NB4 (cell line): ENCODE data around the gene STAB2.

Experiments used
- DNase-seq: peaks from one replicate; pipeline ENCODE4 v3.0.0; 2010; ENCODE audit warnings: low read depth
- H3K4me3 ChIP-seq: one replicate; pipeline ENCODE4 v1.5.1; 2011; ENCODE audit warnings: mild to moderate bottlenecking, low read depth, low read length, moderate library complexity
- MYC ChIP-seq: IDR thresholded peaks from 2 replicates; pipeline ENCODE4 v1.6.1; 2011; ENCODE audit warnings: low read depth, low read length
- POLR2A ChIP-seq: IDR thresholded peaks from 2 replicates; pipeline ENCODE4 v1.6.1; 2011; ENCODE audit warnings: mild to moderate bottlenecking; ENCODE audit not compliant: insufficient read length; ENCODE audit errors: extremely low read depth
- TF ChIP-seq, protein P1 (sequence below): IDR thresholded peaks from 2 replicates; pipeline ENCODE4 v1.6.1; 2011; ENCODE audit warnings: low read depth, low read length
- TF ChIP-seq, protein P2 (sequence below): IDR thresholded peaks from one replicate; pipeline ENCODE4 v1.5.1; 2012; ENCODE audit warnings: low read depth, low read length

Gene STAB2

DNA sequence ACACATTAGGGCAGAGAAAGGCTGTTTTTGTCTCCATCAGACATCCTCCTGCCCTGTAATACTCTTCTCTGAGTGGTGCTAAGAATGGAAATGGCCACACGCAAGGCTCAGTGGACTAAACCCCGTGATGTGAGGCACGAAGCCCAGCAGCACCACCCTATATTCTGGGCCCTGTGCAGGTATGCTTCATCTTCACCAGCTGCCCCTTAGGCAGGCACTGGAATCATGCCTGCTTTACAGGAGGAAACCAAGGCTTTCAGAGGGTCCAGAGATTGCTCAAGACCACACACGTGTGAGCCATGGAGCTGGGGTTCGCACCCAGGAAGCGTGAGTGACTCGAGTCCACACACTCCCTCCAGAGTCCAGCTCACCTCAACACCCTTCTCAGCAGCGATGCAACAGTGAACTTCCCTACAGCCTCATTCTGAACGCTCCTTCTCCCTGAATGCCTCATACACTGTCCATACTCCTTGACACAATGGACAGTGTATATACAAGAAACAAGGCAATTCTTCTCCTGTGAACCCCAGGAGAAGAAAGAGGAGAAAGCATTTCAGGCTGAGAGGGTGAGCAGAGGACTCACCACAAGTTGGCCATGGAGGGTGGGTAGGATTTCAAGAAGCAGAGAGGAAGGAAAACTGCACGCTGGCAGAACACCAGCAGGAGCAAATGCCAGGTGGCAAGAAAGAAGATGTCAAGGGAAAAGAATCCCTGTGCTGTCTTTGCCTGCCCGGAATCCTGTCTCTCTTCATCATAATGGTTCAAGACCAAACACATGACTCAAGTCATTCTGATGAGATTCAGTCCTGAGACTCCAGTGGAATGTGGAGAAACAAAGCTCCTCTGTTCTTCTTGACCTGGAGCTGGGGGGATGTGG, 214.9 kb downstream of the STAB2 start:
- DNase-seq = peak; percentile 65
- no peak overlapping the region for H3K4me3 ChIP-seq
- TF ChIP-seq, protein P1, sequence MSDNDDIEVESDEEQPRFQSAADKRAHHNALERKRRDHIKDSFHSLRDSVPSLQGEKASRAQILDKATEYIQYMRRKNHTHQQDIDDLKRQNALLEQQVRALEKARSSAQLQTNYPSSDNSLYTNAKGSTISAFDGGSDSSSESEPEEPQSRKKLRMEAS = no peak
- TF ChIP-seq, protein P2, sequence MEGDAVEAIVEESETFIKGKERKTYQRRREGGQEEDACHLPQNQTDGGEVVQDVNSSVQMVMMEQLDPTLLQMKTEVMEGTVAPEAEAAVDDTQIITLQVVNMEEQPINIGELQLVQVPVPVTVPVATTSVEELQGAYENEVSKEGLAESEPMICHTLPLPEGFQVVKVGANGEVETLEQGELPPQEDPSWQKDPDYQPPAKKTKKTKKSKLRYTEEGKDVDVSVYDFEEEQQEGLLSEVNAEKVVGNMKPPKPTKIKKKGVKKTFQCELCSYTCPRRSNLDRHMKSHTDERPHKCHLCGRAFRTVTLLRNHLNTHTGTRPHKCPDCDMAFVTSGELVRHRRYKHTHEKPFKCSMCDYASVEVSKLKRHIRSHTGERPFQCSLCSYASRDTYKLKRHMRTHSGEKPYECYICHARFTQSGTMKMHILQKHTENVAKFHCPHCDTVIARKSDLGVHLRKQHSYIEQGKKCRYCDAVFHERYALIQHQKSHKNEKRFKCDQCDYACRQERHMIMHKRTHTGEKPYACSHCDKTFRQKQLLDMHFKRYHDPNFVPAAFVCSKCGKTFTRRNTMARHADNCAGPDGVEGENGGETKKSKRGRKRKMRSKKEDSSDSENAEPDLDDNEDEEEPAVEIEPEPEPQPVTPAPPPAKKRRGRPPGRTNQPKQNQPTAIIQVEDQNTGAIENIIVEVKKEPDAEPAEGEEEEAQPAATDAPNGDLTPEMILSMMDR = no peak

DNA sequence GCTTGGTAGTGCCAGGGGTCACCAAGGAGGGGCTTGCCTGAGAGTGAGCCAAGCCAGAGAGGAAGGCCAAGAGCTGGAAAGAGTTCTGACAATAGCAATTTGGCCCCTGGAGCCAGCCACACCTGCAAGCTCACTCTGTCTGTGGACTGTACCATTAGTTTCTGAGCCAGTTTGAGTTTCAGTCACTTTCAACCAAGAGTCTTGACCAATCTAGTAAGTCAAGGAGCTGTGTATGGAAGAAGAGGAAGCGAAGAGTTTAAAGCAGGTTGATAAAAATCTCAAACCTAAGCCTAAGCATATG, 215.5 kb downstream of the STAB2 start:
- no peak overlapping the region for H3K4me3 ChIP-seq
- TF ChIP-seq, protein P2 = no peak
- TF ChIP-seq, protein P1 = no peak
- TF ChIP-seq MYC (no peak; the same call in 1 of the 2 replicates), POLR2A (no peak)
- DNase-seq = peak; percentile 31

DNA sequence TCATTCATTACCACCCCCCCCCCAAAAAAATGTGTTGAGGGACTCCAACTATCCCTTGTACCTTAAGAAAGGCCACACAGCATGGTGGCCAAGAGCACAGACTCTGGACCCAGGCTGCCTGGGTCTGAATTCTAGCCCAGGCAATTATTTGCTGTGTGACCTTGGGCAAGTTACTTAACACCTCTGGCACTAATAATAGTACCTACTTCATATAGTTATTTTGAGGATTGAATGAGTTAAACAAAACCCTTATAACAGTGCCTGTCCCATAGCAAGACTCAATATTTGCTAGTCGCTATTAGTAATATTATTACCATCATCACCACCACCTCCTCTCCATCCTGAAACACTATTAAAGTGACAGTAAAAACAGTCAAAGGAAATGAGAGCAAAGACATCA, 216.8 kb downstream of the STAB2 start:
- no peak overlapping the region for H3K4me3 ChIP-seq
- no peak for DNase-seq
- TF ChIP-seq POLR2A (no peak), MYC (no peak)
- TF ChIP-seq, protein P1 = no peak
- TF ChIP-seq, protein P2 = no peak

DNA sequence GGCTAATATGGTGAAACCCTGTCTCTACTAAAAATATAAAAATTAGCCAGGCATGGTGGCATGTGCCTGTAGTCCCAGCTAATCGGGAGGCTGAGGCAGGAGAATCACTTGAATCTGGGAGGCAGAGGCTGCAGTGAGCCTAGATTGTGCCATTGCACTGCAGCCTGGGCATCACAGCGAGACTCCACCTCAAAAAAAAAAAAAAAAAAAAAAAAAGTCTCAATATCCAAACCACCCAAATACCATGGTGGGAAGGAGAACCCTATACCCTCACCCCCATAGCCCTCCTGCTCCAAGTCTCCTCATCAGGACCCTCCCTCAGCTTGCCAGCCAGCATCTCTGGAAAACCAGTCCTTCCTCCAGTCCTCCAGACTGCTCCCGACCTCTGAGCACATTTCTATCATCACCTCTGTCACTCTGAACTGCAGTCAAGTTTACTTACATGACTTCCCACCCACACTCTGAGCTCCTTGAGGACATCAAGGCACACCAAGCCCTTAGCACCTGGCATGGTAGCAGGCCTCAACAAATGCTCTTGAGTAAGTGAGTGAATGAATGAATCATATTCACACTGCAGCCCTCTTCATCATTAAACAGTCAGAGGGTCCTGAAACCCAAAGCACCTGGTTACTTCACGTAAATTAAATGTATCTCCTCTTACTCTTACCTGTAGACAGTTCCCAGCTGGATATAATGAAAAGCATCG, 218.7 kb downstream of the STAB2 start:
- TF ChIP-seq MYC (no peak), POLR2A (no peak)
- TF ChIP-seq, protein P1 = no peak
- TF ChIP-seq, protein P2 = no peak
- no peak overlapping the region for H3K4me3 ChIP-seq
- no peak for DNase-seq

DNA sequence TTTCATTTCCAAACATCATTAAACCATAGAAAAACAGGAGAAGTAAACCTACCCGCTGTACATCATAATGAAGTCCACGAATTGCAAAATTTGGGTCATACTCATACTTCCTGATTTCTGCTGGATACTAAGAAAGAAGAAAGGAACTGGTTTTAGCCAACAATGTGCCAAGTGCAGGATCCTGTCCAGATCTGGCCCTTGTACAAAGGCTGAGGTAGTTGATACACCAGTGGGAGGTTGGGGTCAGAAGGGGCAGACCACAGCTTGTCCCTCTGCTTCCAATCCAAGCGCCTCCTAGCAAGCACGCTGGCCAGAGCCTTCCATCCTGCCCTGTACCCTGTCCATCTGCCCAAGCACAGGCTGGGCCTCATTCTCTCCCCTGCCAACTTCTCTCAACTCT, 219.7 kb downstream of the STAB2 start:
- TF ChIP-seq MYC = peak; percentile 56; the same call in 1 of the 2 replicates
- TF ChIP-seq POLR2A = no peak
- no peak overlapping the region for H3K4me3 ChIP-seq
- peak; percentile 83 for DNase-seq

DNA sequence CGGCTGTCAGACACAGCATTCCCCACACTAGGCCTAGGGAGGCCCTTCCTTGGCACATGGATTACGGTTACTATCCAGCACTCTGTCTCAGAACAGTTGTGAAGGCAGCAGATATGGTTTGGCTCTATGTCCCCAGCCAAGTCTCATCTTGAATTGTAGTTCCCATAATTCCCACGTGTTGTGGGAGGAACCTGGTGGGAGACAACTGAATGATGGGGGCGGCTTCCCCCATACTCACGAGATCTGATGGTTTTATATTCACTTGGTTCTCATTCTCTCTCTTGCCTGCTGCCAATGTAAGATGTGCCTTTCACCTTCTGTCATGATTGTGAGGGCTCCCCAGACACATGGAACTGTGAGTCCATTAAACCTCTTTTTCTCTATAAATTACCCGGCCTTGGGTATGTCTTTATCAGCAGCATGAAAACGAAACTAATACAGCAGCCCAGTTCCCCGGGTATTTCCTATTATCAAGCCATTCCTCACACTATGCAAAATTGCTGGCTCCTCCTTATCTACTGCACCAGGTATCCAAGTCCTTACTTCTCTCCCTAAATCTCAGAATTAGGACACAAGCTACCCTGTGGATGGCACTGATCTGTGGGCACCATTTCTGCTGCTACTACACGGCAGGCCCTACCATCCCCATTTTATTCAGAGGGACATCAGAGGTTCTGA, 220.6 kb downstream of the STAB2 start:
- no peak overlapping the region for H3K4me3 ChIP-seq
- TF ChIP-seq POLR2A (no peak), MYC (no peak)
- TF ChIP-seq, protein P1 = no peak
- TF ChIP-seq, protein P2 = no peak
- DNase-seq = no peak
